Measurements from ENCODE around the gene RAPGEF3.

The RAPGEF3 gene

GRCh38 chr12:47744778-47745436 lies 13.8 kb downstream of the RAPGEF3 start:
- Histone ChIP-seq H3K4me1 (ENCODE audit: insufficient read depth, low read length) (peaks cover 19% of the 10 kb centered on the region), H3K27me3 (ENCODE audit: insufficient read depth, low read length, poor library complexity) (peaks cover 7% of the 10 kb centered on the region), H3K27ac (ENCODE audit: low read length) (no peak overlapping the region), H3K4me2 (ENCODE audit: insufficient read depth, low read length) (no peak overlapping the region), H3K36me3 (ENCODE audit: insufficient read depth, low read length) (no peaks in the 10 kb centered on the region), H3K79me2 (ENCODE audit: insufficient read depth, low read length) (no peaks in the 10 kb centered on the region), H4K20me1 (ENCODE audit: insufficient read depth, low read length) (peaks cover 7% of the 10 kb centered on the region), H3K9me3 (ENCODE audit: insufficient read depth, low read length, severe bottlenecking) (no peaks in the 10 kb centered on the region), H3K4me3 (ENCODE audit: low read depth in 1 of 2, low read length in 2 of 2) (no peak overlapping the region), H3K9ac (ENCODE audit: low read depth, low read length) (no peak overlapping the region), H2AFZ (ENCODE audit: low read depth, low read length) (no peak overlapping the region)
- DNase-seq (no peak), ATAC-seq (ENCODE audit: insufficient read depth, low read depth) (no peak)
- no peak for TF ChIP-seq CTCF (IDR thresholded peaks at IDR 0.05; ENCODE audit: borderline replicate concordance, extremely low read depth, low read length, poor library complexity, severe bottlenecking)
- TF ChIP-seq EZH2 (IDR thresholded peaks at IDR 0.05; ENCODE audit: borderline replicate concordance, low read depth, low read length, severe bottlenecking), result no peak

- H4K20me1 ChIP-seq (ENCODE audit: insufficient read depth, low read length), result peaks cover 11% of the 10 kb centered on the region
- H2AFZ ChIP-seq (ENCODE audit: low read depth, low read length), result no peak overlapping the region
- peak; percentile 16 for DNase-seq
- H3K9me3 ChIP-seq (ENCODE audit: insufficient read depth, low read length, severe bottlenecking), result no peaks in the 10 kb centered on the region
- no peak overlapping the region for H3K4me2 ChIP-seq (ENCODE audit: insufficient read depth, low read length)
- H3K4me3 ChIP-seq (ENCODE audit: low read depth in 1 of 2, low read length in 2 of 2), result no peak overlapping the region
- no peak for TF ChIP-seq EZH2 (IDR thresholded peaks at IDR 0.05; ENCODE audit: borderline replicate concordance, low read depth, low read length, severe bottlenecking)
- peak; percentile 60 for TF ChIP-seq CTCF (IDR thresholded peaks at IDR 0.05; ENCODE audit: borderline replicate concordance, extremely low read depth, low read length, poor library complexity, severe bottlenecking)
- H3K79me2 ChIP-seq (ENCODE audit: insufficient read depth, low read length), result no peaks in the 10 kb centered on the region
- H3K36me3 ChIP-seq (ENCODE audit: insufficient read depth, low read length), result no peaks in the 10 kb centered on the region
- no peak overlapping the region for H3K9ac ChIP-seq (ENCODE audit: low read depth, low read length)
- H3K27me3 ChIP-seq (ENCODE audit: insufficient read depth, low read length, poor library complexity), result peaks cover 7% of the 10 kb centered on the region
- ATAC-seq (ENCODE audit: insufficient read depth, low read depth), result no peak
- no peak overlapping the region for H3K27ac ChIP-seq (ENCODE audit: low read length)
- H3K4me1 ChIP-seq (ENCODE audit: insufficient read depth, low read length), result peaks cover 19% of the 10 kb centered on the region
Measured at GRCh38 chr12:47744005-47744651, 14.6 kb downstream of the RAPGEF3 start.

GRCh38 chr12:47743311-47743860 lies 15.3 kb downstream of the RAPGEF3 start:
- no peak overlapping the region for H3K27ac ChIP-seq (ENCODE audit: low read length)
- no peak for DNase-seq
- H3K36me3 ChIP-seq (ENCODE audit: insufficient read depth, low read length), result no peaks in the 10 kb centered on the region
- H3K9me3 ChIP-seq (ENCODE audit: insufficient read depth, low read length, severe bottlenecking), result no peaks in the 10 kb centered on the region
- peaks cover 16% of the 10 kb centered on the region for H4K20me1 ChIP-seq (ENCODE audit: insufficient read depth, low read length)
- TF ChIP-seq EZH2 (IDR thresholded peaks at IDR 0.05; ENCODE audit: borderline replicate concordance, low read depth, low read length, severe bottlenecking), result no peak
- TF ChIP-seq CTCF (IDR thresholded peaks at IDR 0.05; ENCODE audit: borderline replicate concordance, extremely low read depth, low read length, poor library complexity, severe bottlenecking), result no peak
- H3K4me3 ChIP-seq (ENCODE audit: low read depth in 1 of 2, low read length in 2 of 2), result no peak overlapping the region
- H3K4me2 ChIP-seq (ENCODE audit: insufficient read depth, low read length), result no peak overlapping the region
- ATAC-seq (ENCODE audit: insufficient read depth, low read depth), result no peak
- H3K79me2 ChIP-seq (ENCODE audit: insufficient read depth, low read length), result no peaks in the 10 kb centered on the region
- H3K4me1 ChIP-seq (ENCODE audit: insufficient read depth, low read length), result peaks cover 19% of the 10 kb centered on the region
- no peak overlapping the region for H2AFZ ChIP-seq (ENCODE audit: low read depth, low read length)
- H3K9ac ChIP-seq (ENCODE audit: low read depth, low read length), result no peak overlapping the region
- H3K27me3 ChIP-seq (ENCODE audit: insufficient read depth, low read length, poor library complexity), result peaks cover 7% of the 10 kb centered on the region
